Islet precursor cell (in vitro differentiated cells): ENCODE data around the gene UBAC2.

Source experiments
- DNase-seq: peaks from one replicate; pipeline ENCODE4 v3.0.0-alpha.2; 2018

UBAC2 gene

DNA sequence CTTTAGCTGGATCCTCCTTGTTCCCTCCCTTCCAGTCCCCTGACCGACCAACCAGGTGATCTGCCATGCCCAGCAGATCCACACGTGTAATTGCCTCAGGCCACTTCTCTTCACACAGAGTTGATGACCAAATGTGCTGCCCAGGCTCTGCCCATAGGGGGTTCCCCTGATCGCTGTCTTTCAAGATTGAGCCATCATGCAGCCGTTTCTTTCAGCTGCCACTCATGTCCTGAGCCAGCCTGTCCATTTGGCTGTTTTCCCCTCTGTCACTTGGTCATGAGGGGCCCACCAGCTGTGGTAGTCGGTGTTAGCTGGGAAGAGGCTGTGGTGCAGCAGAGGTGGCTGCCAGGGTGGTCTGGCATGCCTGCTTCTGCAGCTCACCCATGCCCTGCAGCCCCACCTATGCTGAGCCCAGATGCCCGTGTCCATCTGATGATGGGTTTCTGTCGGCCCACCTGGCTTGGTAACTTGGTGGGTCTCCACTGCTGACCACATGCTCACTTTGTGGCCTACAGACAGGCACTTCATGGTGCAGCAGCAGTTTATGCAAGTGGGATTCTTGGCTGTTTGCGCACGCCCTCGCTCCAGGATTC is 142.2 kb downstream of the UBAC2 start:
- no peak for DNase-seq

DNA sequence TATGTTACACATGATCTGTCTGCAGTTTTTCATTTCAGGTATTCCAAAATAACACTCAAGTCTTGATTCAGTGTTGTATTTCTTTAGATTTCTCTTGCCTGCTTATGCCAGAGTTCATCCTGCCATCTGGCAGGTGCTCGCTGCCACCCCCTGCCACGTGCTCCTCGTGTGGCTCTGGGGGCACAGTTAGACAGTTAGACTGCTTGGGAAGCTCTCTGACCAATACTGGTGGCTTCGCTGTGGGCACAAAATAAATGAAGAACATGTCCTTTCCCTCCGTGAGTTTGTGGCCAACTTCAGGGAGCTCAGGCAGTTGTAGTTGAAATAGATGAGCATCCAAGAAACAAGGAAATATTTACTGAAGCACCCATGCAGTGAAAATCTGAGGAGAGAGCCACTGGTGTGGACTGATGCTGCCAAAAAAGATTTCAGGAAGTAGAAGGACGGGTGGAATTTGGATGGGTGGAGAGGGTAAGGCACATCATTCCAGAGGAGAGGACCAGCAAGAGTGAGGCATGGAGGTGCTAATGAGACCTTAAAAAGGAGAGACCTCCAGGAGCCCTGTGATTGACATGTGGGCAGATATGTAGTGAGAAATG is 144.1 kb downstream of the UBAC2 start:
- DNase-seq, result no peak

DNA sequence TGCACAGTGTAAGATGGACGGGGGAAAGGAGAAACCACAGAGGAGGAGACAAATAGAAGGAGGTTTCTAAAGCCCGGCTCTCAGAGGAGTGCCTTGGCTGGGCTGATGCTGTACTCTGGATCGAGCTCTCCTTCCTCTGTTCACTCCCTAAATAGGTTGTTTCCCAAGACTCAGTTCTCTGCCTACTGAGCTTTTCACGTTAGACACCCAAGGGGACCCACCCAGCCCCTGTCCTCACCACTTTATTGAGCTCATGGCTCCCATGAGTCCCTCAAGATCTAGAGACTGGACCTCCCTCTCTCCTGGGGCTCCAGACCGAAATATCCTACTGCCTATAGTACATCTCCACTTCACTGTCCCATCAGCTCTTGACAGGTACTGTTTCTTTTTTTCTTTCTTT is 144.7 kb downstream of the UBAC2 start:
- peak; percentile 4 for DNase-seq

- DNase-seq, result peak; percentile 41
Observed at GRCh38 chr13:99346335-99347042, 145.8 kb downstream of the UBAC2 start.

DNA sequence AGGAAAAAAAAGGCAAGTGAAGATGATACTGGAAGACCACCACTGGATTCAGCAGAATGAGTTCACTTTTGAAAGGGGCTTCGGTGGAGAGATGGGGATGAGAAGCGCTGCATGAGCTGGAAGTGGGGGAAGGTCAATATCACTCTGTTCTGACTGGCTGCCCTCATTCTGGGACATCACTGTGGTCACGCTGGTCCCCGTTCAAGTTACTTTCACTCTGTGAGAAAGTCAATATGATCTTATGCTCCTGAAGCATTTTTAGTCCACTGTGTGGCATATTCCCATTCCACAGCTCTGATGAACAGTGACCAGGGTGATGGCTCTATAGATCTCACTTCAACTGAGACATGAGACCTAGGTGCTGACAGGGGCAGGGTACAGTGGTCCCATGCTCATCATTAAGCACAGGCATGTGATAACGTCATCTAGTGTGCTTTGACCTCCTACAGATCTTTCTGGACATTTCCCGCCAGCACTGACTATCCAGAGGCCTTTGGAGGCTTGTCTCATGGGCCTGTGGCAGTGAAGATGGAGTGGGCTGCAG is 146.8 kb downstream of the UBAC2 start:
- DNase-seq, result no peak

GRCh38 chr13:99347911-99348451 is 147.3 kb downstream of the UBAC2 start:
- peak; percentile 51 for DNase-seq

DNA sequence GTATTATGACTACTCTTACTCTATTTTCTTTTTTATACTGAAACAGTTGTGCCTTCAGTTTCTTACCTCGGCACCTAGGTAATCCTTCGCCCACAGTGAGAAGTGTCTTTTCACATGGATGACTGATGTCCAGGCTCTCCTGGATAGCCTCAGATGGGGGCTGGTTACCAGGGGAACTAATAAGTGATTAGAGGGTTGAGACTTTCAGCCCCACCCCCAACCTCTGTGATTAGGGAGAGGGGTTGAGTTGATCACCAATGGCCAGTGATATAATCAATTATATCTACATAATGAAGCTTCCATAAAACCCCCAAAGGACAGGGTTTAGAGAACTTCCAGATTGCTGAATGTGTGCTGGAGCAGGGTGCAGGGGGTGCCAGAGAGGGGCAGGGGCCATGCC is 149.5 kb downstream of the UBAC2 start:
- DNase-seq, result no peak

DNA sequence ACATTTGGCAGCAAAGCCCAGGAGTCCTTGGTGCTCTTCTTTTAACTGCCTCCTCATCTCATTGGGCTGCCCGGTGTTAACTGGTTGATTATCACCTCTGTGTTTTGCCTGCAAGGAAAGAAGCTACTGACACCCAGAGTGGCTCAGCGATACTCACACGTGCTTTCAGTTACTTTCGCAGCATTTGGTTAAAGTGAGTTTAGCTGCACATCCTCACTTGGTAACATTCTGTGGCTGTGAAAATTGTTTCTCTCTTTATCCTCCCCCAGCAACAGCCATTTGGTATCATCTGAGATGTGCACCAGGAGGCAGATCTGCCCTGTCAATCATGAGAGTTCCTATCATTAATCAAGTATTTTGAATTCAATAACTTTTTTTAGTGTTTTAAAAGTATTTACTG is 151.1 kb downstream of the UBAC2 start:
- no peak for DNase-seq

GRCh38 chr13:99352351-99353245 is 151.9 kb downstream of the UBAC2 start:
- DNase-seq, result peak; percentile 59

DNA sequence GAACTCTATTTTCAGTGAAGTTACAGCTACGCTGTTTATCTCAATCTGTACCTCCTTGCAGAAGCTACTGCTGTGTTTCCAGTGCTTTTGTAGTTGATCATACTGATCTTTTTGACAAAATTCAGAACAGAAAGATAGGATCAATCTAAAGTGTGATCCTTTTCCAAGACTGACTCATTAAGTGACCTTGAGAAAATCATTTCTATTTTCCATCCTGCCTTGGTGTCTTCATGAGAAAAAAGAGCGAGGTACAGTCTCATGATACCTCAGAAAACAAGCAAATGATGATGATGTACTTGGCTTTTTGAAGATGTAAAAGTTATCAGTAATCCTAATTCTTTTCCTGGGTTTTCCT is 152.6 kb downstream of the UBAC2 start:
- no peak for DNase-seq

DNA sequence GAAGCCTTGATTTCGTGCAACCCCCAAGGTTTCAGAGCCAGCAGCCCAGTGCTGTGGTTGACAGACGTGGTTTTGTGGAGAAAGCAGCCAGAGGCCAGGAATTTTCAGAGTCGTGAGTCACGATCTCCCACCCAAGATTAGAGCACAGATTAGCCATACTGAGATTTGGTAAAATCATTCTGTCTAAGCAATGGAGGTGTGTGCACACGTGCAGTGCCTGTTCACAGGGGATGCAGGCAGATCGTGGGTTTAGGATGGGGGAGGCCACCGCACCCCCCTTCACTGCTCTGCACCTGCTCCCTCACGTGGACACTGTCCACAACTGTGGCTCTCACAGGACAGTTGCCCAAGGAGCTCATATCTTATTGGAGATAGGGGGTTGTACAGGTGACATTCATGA is 153.2 kb downstream of the UBAC2 start:
- DNase-seq, result peak; percentile 66

DNA sequence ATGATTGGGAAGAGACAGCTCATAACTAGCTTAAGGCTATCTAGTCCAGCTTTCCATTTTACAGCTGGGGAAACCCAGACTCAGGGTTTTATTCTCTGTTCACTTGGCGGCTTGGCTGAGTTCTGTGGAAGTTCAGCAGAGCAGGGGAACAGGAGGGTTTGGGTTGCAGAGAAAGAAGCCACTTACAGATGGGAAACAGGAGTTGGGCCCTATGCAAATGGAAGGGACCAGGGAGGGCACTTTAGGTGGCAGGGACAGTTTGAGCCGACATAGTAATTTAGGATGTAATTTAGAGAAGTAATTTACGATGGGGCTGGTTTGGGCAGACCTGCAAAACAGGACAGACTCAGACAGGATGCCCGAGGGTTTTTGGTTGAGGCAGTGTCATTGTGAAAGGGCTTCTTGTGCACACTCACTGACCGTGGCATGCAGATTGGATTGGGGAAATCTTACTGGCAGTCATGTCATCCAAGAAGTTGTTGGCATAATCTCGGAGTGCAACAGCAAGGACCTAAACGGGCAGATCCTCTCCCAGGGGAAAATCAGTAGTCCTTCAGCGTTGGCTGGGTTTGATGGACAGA is 153.8 kb downstream of the UBAC2 start:
- DNase-seq, result peak; percentile 89

DNA sequence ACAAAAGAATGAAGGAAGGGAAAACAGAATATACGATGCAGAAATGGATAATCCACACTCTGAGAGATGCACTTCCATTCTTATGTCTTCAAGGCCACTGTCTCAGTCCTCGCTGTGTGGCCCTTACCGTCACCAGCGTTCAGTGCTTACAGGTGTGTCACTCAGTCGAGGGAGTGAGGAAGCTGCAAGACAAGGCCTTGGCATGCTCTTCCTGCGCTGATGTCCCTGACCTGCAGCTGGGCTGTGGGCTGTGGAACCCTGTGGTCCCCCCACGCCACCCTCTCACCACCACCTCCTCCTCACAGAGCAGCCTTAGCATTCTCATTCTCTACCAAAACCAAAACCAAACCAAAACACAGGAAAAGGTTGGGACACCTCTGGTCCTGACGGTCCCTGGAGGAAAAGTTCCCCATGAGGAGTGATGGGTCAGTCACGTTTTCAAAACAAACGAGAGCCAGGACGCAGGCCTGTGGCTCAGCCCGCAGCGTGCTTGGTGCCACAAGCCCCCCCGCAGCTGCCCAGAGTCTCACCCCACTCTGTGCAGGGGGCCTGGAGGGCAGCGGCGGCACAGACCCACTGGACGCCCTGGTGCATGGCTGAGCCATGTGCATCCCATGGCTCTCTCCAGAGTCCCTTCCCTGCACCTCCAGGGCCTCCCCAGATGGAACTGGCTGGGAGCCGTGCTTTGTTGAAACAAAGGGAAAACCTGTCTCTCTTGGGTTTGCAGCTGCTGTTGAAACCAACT is 154.8 kb downstream of the UBAC2 start:
- DNase-seq, result no peak

- DNase-seq, result no peak
Observed at GRCh38 chr13:99356012-99356261, 155.3 kb downstream of the UBAC2 start.

DNA sequence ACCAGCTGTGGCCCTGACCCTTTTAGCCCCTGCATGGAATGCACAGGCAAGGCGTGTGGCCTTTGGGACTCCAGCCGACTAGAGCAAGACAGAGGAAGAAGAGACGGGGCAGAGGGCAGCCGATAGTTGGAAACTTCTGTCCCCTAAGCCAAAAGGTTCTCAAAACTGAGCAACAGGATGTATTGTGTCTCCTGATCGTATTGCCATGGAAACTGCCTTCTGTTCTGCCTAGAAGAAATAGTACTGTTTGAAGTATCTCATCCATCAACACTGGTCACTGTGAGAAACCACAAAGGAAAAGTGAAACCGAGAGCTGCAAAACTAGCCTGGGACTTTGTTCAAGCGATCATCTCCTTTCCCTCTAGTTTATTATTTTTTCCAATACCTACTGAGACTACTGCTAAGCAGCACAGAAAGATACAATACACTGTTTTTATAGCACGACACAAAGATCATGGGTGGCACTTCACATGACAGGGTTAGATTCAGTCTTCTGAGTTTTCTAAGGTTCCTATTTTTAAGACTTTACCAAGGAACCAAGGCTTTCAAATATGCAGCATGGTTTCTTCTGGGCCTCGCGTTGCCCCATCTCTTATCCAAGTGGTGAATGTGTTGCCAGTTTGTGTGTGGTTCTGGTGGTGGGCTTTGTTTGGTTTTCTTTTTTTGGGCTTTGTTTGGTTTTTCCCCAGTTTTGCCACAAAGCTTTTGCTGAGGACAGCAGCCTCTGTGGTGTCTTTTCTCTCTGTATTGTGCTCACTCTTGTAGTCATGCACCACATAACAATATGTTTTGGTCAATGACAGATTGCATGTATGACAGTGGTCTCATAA is 155.8 kb downstream of the UBAC2 start:
- no peak for DNase-seq

- no peak for DNase-seq
Observed at GRCh38 chr13:99357131-99357596, 156.5 kb downstream of the UBAC2 start.

GRCh38 chr13:99357941-99358340 is 157.3 kb downstream of the UBAC2 start:
- DNase-seq, result no peak

- DNase-seq, result no peak
Observed at GRCh38 chr13:99359528-99359927, 158.9 kb downstream of the UBAC2 start.

DNA sequence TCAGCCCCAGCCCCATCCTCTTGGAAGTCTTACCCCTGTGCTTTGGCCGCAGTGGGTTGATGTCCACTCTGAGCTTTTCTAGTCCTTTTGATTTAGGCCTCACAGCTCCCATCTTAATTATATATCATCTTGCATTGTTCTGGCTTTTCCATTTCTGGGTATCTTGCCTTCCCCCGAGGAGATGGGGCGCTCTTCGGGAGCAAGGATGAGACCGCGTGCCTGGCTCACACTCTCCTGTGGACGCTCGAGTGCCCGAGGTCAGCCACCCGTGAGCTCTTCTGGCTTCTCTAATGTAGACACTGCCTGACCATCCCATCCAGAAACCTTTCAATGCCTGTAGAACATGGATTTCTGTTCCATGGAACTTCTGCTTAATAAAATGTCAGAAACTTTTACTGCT is 160.0 kb downstream of the UBAC2 start:
- DNase-seq, result peak; percentile 25

GRCh38 chr13:99361197-99361596 is 160.5 kb downstream of the UBAC2 start:
- no peak for DNase-seq

DNA sequence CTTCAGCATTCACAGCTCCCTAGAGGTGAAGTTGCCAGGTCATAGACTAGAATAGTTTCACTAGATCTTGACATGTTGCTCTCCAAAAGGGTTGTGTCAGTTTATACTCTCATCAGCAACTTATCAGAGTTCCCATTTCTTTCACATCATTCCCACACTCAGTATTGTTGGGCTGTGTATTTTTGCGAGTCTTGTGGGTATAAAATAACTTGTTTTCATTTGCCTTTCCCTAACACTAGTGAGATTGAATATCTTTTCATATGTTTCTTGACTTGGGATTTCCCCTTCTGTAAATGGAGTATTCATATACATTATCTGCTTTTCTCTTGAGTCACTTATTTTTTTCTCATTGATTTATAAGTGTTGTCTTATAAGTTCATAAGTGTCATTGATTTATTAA is 161.7 kb downstream of the UBAC2 start:
- DNase-seq, result no peak
